ENCODE measurements around the gene TMEM43.

Gene TMEM43

DNA sequence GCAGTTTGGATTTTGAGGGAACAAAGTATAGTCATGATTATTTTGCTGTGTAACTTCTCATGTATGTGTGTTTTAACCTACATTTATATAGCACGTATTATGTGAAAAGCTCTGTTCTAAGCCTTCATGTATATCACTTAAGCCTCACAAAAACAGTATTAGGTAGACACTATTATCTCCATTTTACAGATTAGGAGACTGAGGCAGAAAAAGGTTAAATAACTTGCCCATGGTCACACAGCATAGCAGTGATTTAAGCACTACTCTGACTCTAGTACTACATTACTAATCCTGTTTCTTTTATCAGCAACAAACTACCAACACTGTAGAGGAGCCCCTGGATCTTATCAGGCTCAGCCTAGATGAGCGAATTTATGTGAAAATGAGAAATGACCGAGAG is 56.4 kb downstream of the TMEM43 start:
- DNase-seq: no peak

DNA sequence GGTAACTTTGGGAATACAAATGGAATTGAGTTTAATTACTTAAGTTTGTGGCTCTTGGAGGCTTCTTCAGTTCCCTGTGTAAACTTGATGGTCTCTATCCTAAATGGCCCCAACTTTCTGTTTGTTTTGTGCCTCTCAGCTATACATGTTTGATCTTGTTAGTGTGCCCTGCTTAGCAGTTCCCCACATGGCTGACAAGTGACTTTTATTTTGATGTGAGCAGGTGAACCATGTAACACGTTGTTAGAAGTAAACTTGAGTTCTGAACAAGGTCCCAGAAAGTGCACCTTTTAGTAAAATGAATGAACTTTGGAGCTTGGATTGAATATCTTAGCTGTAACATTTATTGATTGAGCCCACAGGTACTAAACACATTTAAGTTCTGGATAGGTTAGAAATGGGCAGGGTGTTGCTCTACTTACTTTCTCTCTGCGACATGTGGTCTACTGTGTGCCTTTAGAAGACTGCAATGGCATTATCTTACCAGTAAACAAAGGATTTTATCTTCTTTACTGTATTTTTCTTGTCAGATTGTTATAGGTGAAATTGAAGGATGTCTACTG is 58.2 kb downstream of the TMEM43 start:
- no peak for DNase-seq

DNA sequence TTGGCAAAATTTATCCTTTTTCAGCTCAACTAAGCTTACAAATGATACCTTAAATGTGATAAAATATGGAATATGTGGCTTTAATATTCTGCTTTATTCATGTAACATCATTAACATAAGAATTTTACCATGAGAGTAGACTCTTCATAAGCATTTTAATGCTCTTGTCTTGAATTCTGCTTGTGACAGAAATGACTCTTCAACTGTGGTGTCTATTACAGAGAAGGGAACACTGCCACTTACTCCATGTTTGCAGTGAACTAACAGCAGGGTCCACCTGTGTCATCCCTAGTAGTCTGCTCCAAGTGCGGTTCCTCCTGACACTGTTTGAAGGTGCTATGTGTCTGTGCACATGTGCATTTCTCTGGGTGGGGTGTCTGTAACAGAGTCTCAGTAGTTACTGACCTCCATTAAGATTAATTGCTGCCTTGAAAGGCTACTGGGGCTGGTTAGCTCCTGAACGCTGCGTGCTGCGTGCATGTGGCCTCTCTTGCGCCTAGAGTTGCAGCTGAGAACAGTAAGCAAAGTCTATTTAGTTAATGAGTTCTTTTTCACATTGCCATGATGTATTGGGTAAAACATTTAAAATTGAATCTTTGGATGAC is 62.1 kb downstream of the TMEM43 start:
- no peak for DNase-seq

DNA sequence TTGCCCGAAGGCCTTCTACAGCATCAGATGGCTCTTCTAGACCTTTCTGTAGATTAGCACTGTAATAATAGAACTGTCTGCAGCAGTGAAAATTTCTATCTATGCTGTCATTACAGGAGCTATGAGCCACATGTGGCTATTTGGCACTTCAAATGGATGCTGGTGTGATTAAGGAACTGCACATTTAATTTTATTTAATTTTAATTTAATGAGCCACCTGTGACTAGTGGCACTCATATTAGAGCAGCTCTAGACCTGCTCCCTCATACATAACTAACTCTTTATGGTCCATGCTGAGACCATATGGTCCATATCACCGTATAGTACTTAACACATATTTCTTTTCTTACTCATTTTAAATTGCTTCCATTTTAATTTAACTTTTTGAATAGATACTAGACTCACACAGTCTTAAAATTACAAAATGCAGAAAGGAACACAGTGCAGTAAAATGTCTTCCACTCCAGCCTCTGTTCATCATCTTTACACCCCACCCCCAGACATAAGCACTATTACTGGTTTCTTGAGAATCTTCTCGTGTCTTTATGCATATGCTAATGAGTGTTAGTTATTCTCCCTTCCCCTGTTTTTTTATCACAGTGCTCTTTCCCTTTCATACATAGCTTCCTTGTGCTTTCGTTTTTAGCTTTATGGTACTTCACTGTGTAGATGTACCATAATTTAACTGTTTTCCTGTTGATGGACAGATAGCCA is 63.3 kb downstream of the TMEM43 start:
- DNase-seq: no peak

Measured in hematopoietic multipotent progenitor cell treated with erythropoietin and hydrocortisone succinate and interleukin-3 and kit ligand, for 8 days (in vitro differentiated cells).